HEK293 (cell line): ENCODE results near the gene NTSR1.

Experiments used
- HOXA7 ChIP-seq: sonication (generic); formaldehyde crosslinking; IDR thresholded peaks from 2 replicates; pipeline ENCODE4 v1.8.1; 2022; ENCODE audit warnings: missing genetic modification reagents, borderline replicate concordance
- KLF10 ChIP-seq: fragments of 450-650 bp; IDR thresholded peaks from 2 replicates; pipeline ENCODE4 v1.5.1; 2018; ENCODE audit warnings: missing biosample characterization, mild to moderate bottlenecking, missing genetic modification characterization
- YY1 ChIP-seq: fragments of 450-650 bp; formaldehyde crosslinking; IDR thresholded peaks from 2 replicates; pipeline ENCODE4 v1.5.1; 2018; ENCODE audit warnings: missing biosample characterization, missing genetic modification characterization
- ZFP41 ChIP-seq: fragments of 450-650 bp; formaldehyde crosslinking; IDR thresholded peaks from 2 replicates; pipeline ENCODE4 v1.5.1; 2016; ENCODE audit warnings: missing biosample characterization, missing genetic modification characterization, borderline replicate concordance
- ZNF16 ChIP-seq: fragments of 450-650 bp; formaldehyde crosslinking; IDR thresholded peaks from 2 replicates; pipeline ENCODE4 v1.5.1; 2016; ENCODE audit warnings: low read depth, missing biosample characterization, missing genetic modification characterization
- ZNF335 ChIP-seq: fragments of 450-650 bp; formaldehyde crosslinking; conservative IDR thresholded peaks from 2 replicates; pipeline ENCODE4 v1.5.1; 2016; ENCODE audit warnings: missing biosample characterization, missing genetic modification characterization
- ZNF416 ChIP-seq: fragments of 450-650 bp; formaldehyde crosslinking; IDR thresholded peaks from 2 replicates; pipeline ENCODE4 v1.5.1; 2016; ENCODE audit warnings: missing biosample characterization, missing genetic modification characterization
- ZNF510 ChIP-seq: fragments of 450-650 bp; formaldehyde crosslinking; IDR thresholded peaks from 2 replicates; pipeline ENCODE4 v1.5.1; 2018; ENCODE audit warnings: mild to moderate bottlenecking, missing genetic modification characterization, missing biosample characterization; ENCODE audit not compliant: insufficient replicate concordance
- ZNF514 ChIP-seq: fragments of 450-650 bp; formaldehyde crosslinking; IDR thresholded peaks from 2 replicates; pipeline ENCODE4 v1.5.1; 2016; ENCODE audit warnings: missing biosample characterization, missing genetic modification characterization
- ZNF777 ChIP-seq: fragments of 450-650 bp; formaldehyde crosslinking; IDR thresholded peaks from 2 replicates; pipeline ENCODE4 v1.5.1; 2017; ENCODE audit warnings: missing biosample characterization, missing genetic modification characterization, borderline replicate concordance
- TF ChIP-seq, protein P1 (sequence below): fragments of 450-650 bp; formaldehyde crosslinking; IDR thresholded peaks from 2 replicates; pipeline ENCODE4 v1.5.1; 2016; ENCODE audit warnings: missing biosample characterization, missing genetic modification characterization

DNA sequence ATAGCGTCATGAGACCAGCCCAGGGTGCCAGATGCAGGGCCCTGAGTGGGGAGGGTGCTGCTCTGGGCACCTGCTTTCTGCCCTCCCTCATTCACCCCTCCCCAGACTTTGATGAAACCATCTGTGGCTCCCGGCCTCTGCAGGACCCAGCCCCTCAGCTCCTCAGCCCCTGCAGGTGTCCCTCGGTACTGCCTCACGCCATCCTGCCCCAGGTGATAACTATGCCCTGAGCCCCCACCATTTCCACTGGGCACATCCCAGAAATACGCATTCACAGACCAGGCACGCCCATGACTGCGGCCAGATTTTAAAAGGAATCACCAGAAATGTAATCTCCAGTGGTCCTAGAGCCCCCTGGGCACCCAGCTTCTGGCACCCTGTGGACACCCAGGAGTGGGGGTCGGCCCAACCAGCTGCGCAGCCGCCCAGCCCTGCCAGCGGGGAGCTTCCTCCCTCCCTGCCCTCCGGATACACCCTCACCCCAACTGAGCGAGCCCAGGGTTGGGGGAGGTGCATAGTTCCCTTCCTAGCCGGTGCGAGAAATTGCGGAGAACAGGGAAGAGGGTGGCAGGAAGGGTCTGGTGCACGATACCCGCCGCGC lies 615 bp upstream of the NTSR1 start:
- TF ChIP-seq, protein P1, sequence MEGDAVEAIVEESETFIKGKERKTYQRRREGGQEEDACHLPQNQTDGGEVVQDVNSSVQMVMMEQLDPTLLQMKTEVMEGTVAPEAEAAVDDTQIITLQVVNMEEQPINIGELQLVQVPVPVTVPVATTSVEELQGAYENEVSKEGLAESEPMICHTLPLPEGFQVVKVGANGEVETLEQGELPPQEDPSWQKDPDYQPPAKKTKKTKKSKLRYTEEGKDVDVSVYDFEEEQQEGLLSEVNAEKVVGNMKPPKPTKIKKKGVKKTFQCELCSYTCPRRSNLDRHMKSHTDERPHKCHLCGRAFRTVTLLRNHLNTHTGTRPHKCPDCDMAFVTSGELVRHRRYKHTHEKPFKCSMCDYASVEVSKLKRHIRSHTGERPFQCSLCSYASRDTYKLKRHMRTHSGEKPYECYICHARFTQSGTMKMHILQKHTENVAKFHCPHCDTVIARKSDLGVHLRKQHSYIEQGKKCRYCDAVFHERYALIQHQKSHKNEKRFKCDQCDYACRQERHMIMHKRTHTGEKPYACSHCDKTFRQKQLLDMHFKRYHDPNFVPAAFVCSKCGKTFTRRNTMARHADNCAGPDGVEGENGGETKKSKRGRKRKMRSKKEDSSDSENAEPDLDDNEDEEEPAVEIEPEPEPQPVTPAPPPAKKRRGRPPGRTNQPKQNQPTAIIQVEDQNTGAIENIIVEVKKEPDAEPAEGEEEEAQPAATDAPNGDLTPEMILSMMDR (tag by site-specific recombination): no peak
- TF ChIP-seq ZNF416 (tag by site-specific recombination) (no peak), HOXA7 (no peak), YY1 (tag by site-specific recombination) (no peak), ZNF16 (tag by site-specific recombination) (no peak), ZNF335 (peak; percentile 92), KLF10 (no peak), ZNF510 (no peak), ZNF777 (tag by site-specific recombination) (no peak), ZNF514 (tag by site-specific recombination) (no peak), ZFP41 (no peak)
